HG03066 (cell line): Measurements from ENCODE around the gene CRB1.
"Not testable (repeated sequence)": the region's sequence is repeated elsewhere in the genome, so short reads cannot be mapped to it uniquely, and the experiment has no call there.

Experiments used
- ATAC-seq: cut with Tn5 transposase; IDR thresholded peaks from one replicate; pipeline ENCODE4 v1.9.1; 2021; ENCODE audit warnings: low read depth; ENCODE audit not compliant: unreplicated experiment

CRB1 gene

DNA sequence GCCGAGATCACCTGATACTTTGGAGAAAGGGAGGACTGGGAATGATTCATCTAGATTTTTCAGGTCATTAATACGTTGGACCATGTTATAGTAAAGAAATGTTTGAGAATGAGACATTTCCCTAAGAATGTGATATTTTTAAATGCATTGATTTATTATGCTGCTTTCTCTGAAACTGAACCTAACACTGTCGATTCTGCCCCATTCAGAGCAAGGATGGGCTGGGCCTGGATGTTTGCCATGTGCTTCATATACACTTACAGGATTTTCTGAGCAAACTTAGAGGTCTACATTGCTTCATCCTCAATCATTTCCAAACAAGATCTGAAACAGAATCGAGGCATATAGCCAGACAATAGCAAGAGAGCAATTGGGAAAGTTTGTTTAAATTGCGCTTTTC is 183.3 kb downstream of the CRB1 start:
- no peak for ATAC-seq

GRCh38 chr1:197453376-197454058 is 185.5 kb downstream of the CRB1 start:
- ATAC-seq, result no peak

GRCh38 chr1:197462539-197462938 is 194.5 kb downstream of the CRB1 start:
- ATAC-seq, result no peak

DNA sequence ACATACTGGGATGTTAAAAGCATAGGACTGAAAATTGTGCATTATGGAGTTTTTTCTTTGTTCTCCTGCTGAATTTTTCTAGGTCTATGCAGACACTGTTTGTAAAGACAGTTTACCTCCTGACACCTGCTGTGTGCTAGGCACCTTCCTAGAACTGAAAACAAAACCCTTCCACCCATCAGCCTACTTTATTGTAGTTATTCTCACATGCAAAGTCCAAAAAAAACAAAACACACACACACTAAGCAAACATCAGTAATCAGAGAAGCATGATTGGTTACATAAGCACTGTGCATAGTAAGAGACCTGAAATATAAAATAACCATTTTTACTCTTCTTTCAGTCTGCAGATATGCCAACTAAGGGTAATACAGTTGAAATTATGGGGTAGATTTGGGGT is 195.1 kb downstream of the CRB1 start:
- ATAC-seq, result no peak

GRCh38 chr1:197464044-197464443 is 196.0 kb downstream of the CRB1 start:
- ATAC-seq, result no peak

DNA sequence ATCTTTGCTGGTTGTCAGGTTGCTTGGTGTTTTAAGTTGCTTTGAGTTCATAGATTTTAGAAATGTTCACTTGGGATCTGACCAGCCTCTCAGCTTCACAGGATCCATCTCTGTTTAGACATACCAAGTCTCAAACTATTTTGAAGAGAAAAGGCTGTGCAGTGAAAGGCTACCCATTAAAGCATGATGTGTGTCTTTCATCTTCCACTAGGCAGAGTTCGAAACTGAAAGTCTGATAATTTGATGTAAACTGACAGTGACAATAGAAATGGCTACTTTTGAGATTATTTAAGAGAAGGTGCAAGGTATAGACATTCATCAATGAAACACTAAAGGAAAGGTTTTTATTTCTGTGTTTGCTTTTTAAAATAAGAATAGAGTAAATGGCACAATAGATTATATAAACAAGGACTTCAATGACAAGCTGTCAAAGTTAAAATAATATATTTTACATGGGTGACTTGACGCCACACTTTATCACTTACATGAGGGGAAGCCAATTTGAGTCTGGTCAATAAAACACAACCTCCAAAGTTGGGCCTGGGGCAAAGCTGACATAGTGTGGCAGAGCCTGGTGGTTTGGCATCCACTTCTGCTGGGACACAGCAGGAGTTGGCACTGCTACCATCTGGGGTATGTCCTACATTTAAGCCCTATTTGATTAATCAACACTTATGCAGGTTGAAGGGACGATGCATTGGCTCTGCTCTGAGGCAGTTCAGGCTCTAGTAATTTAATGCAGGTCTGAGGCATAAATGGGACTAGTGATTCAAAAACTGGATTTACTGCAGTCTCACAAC is 197.7 kb downstream of the CRB1 start:
- no peak for ATAC-seq

DNA sequence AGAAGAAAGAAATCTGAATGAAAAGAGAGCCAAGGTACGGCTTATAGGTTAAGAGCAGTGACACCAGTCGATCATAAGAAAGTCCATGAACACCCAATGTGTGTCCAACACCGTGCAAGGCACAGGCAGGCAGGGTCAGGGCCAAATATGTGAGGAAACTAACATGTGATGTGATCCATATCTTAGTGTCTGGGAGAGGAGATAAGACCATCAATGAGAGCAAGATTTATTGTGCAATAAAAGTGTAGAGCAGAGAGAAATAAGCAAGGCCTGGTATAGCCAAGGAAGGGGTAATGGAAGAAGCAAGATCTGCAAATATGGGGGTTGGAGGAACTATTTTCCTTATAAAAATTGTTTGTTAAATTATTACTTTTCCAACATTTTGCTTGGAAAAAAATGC is 198.8 kb downstream of the CRB1 start:
- no peak for ATAC-seq

GRCh38 chr1:197467881-197468280 is 199.8 kb downstream of the CRB1 start:
- no peak for ATAC-seq

DNA sequence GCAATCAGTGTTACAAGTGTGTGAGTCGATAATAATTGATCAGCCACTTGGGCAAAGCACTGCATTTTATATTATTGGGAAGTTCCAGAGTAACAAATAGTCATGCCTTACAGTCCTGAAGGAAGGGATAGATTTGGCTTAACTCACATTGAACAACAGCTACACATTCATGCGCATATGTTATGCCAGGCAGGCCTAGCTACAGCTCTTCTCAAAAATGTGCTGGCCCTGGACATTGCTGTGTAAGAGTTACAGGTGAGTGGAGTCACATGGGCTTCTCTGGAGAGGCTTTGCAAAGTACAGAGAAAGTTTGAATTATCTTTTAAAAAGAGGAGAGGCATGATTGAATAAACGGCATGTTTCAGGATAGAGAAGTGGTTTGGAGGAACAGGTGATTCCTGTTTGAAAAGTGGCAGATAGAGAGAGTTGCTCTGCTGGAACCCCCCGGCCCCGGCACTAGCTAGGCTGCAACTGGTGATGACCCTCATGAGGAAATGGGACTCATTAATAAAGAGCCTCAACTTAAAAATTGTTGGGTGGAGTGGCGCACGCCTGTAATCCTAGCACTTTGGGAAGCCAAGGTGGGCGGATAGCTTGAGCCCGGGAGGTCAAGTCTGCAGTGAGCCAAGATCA is 200.6 kb downstream of the CRB1 start:
- ATAC-seq, result no peak

GRCh38 chr1:197469620-197470210 is 201.7 kb downstream of the CRB1 start:
- ATAC-seq, result no peak

GRCh38 chr1:197470330-197470729 is 202.3 kb downstream of the CRB1 start:
- ATAC-seq, result no peak

GRCh38 chr1:197471248-197471985 is 203.4 kb downstream of the CRB1 start:
- no peak for ATAC-seq

GRCh38 chr1:197472141-197472540 is 204.1 kb downstream of the CRB1 start:
- ATAC-seq, result no peak

- ATAC-seq, result no peak
These were observed 212.4 kb downstream of the CRB1 start for GRCh38 chr1:197480446-197480845.

DNA sequence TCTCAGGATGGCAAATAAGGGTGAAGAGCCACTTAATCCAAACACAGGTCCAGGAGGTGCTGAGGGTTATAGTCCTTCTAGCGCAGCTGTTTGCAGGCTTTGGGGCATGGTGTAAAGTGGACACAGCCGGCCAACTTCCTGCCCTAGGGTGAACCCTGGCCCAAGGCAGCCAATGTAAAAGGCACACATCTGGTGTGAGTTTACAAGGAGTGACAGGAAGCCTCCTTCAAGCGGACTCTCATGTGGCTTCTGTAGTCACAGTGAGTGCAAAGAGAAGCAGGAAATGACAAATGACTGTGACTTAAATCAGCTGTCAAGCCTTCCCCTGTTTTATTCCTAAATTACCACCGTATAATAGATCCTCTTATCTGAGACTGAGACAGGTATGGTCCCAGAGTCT is 213.0 kb downstream of the CRB1 start:
- no peak for ATAC-seq

DNA sequence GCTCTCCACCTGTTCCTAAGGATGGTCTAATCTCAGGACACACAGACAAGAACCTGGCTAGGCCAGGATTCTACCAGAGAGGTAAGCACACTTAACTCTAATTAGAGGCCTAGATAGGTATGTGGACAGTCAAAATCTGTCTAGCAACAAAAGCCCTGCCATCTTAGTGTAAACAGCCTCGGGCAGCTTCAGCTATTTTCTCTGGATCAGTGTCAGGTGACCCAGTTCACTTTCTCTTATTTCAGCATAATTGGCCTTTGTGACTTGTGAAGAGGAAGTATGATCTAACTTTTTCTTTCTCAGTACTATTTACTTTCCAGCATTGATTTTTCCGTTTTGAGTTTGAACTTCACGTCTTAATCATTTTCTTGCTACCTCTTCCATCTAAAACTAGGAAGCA is 217.7 kb downstream of the CRB1 start:
- ATAC-seq, result no peak

DNA sequence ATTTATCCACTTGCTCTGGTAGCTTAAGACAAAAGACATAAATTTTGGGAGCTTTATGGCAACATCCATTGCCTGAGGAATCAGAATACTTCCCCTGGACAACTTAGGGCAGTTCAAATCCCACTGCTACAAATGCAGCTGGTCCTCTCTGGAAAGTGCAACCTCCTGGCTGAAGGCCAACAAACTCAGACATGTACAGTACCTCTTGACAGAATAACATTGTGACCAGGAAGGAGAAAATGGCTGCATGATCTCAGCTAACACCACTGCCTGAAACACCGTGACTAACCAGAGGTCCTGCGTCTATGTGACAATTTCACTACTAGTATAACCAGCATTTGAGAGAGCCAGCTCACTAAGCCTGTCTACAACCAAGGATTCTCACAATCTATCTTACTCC is 218.9 kb downstream of the CRB1 start:
- no peak for ATAC-seq

DNA sequence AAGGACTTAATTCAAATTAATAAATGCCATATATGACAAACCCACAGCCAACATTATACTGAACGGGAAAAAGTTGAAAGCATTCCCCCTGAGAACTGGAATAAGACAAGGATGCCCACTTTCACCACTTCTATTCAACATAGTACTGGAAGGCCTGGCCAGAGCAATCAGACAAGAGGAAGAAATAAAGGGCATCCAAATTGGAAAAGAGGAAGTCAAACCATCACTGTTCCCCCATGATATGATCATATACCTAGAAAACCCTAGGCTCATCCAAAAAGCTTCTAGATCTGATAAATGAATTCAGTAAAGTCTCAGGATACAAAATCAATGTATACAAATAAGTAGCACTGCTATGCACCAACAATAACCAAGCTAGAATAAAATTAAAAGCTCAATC is 223.5 kb downstream of the CRB1 start:
- ATAC-seq, result not testable (repeated sequence)

- no peak for ATAC-seq
These were observed 228.7 kb downstream of the CRB1 start for GRCh38 chr1:197496722-197497121.

GRCh38 chr1:197510691-197511378 is 242.8 kb downstream of the CRB1 start:
- no peak for ATAC-seq
